IMR-90 (cell line): ENCODE measurements around the gene SECTM1. TPM values are rescaled to one million over a fixed set of nuclear protein-coding genes. Genes with fewer than 3 reads are reported as not detected.

Experiments used
- ATAC-seq: fragments of 200-7000 bp; cut with Tn5 transposase; 2 replicates; pipeline ENCODE4 v1.9.1; 2020; ENCODE audit warnings: low read depth, mild to moderate bottlenecking, moderate library complexity
- BruUV-seq: library from RNA; stranded (reverse); fragments of 400-500 nt; replicated peaks from 2 replicates; lab custom pipeline; 2021; lab: Mats Ljungman, UMichigan
- CTCF ChIA-PET: fragments of 300-600 bp; formaldehyde crosslinking; extraction: SDS; loops from one replicate; lab custom pipeline; 2021; ENCODE audit warnings: antibody characterized with exemption; lab: Yijun Ruan, JAX
- POLR2A ChIA-PET: fragments of 300-600 bp; sonication (Branson Sonifier 250); formaldehyde crosslinking; loops from one replicate; lab custom pipeline; 2022; ENCODE audit warnings: antibody characterized with exemption; ENCODE audit not compliant: unreplicated experiment; lab: Charles Lee
- DNase-seq: peaks from one replicate; pipeline ENCODE4 v3.0.0; 2013
- H2AFZ ChIP-seq: replicated peaks from 2 replicates; pipeline ENCODE3; 2013; ENCODE audit warnings: low read length, mild to moderate bottlenecking; ENCODE audit not compliant: poor library complexity
- H2AK5ac ChIP-seq: 2 replicates; pipeline ENCODE4 v1.6.1; 2013; ENCODE audit warnings: low read depth, low read length, inconsistent platforms
- H2AK9ac ChIP-seq: replicated peaks from 2 replicates; pipeline ENCODE3; 2013; ENCODE audit warnings: mild to moderate bottlenecking, low read depth, low read length, moderate library complexity; ENCODE audit not compliant: poor library complexity
- H2BK120ac ChIP-seq: 2 replicates; pipeline ENCODE4 v1.6.1; 2013; ENCODE audit warnings: low read depth, low read length, inconsistent platforms
- H2BK15ac ChIP-seq: 3 replicates; pipeline ENCODE4 v1.6.1; 2013; ENCODE audit warnings: low read depth, low read length, inconsistent platforms
- H2BK20ac ChIP-seq: 2 replicates; pipeline ENCODE4 v1.6.1; 2013; ENCODE audit warnings: low read depth, mild to moderate bottlenecking, inconsistent platforms, low read length, moderate library complexity
- H2BK5ac ChIP-seq: 2 replicates; pipeline ENCODE4 v1.6.1; 2013; ENCODE audit warnings: mild to moderate bottlenecking, low read depth, low read length, inconsistent platforms; ENCODE audit not compliant: poor library complexity, severe bottlenecking
- H3K14ac ChIP-seq: replicated peaks from 2 replicates; pipeline ENCODE4 v1.6.1; 2013; ENCODE audit warnings: low read depth, low read length, inconsistent platforms
- H3K18ac ChIP-seq: 2 replicates; pipeline ENCODE4 v1.6.1; 2013; ENCODE audit warnings: low read depth, low read length, control low read depth
- H3K23ac ChIP-seq: 2 replicates; pipeline ENCODE4 v1.6.1; 2013; ENCODE audit warnings: low read depth, low read length, inconsistent platforms
- H3K27ac ChIP-seq: 2 replicates; pipeline ENCODE4 v1.5.1; 2013; ENCODE audit warnings: mild to moderate bottlenecking, control low read depth, low read length; ENCODE audit not compliant: insufficient read depth
- H3K27me3 ChIP-seq: 2 replicates; pipeline ENCODE4 v1.6.1; 2013; ENCODE audit warnings: low read length; ENCODE audit not compliant: control insufficient read depth, insufficient read depth
- H3K36me3 ChIP-seq: 2 replicates; pipeline ENCODE4 v1.6.1; 2013; ENCODE audit warnings: low read length, mixed read lengths; ENCODE audit not compliant: control insufficient read depth, insufficient read depth
- H3K4ac ChIP-seq: 2 replicates; pipeline ENCODE4 v1.6.1; 2013; ENCODE audit warnings: low read depth, low read length, inconsistent platforms
- H3K4me1 ChIP-seq: 2 replicates; pipeline ENCODE4 v1.6.1; 2013; ENCODE audit warnings: low read length, mixed read lengths; ENCODE audit not compliant: control insufficient read depth, insufficient read depth
- H3K4me2 ChIP-seq: 2 replicates; pipeline ENCODE4 v1.6.1; 2013; ENCODE audit warnings: low read depth, mild to moderate bottlenecking, control low read depth, low read length, moderate library complexity
- H3K4me3 ChIP-seq: 2 replicates; pipeline ENCODE4 v1.5.1; 2013; ENCODE audit warnings: low read depth, mild to moderate bottlenecking, control low read depth, low read length, moderate library complexity; ENCODE audit not compliant: insufficient read depth
- H3K56ac ChIP-seq: 2 replicates; pipeline ENCODE4 v1.6.1; 2013; ENCODE audit warnings: low read length, inconsistent platforms; ENCODE audit not compliant: insufficient read depth; ENCODE audit errors: extremely low read depth
- H3K79me1 ChIP-seq, 2 experiments: 2 replicates each; pipeline ENCODE4 v1.6.1; 2013; ENCODE audit warnings: low read length in 2 of 2, inconsistent platforms in 1 of 2, low read depth in 1 of 2
- H3K9ac ChIP-seq: 2 replicates; pipeline ENCODE4 v1.6.1; 2013; ENCODE audit warnings: low read depth, low read length, control low read depth
- H3K9me1 ChIP-seq: 2 replicates; pipeline ENCODE4 v1.6.1; 2013; ENCODE audit warnings: low read length, inconsistent platforms; ENCODE audit not compliant: insufficient read depth
- H3K9me3 ChIP-seq: 2 replicates; pipeline ENCODE4 v1.6.1; 2013; ENCODE audit warnings: low read length; ENCODE audit not compliant: control insufficient read depth, insufficient read depth
- H4K20me1 ChIP-seq: 2 replicates; pipeline ENCODE4 v1.6.1; 2013; ENCODE audit warnings: low read length, inconsistent platforms; ENCODE audit not compliant: insufficient read depth
- H4K5ac ChIP-seq: 2 replicates; pipeline ENCODE4 v1.6.1; 2013; ENCODE audit warnings: mild to moderate bottlenecking, low read depth, low read length, control low read depth
- H4K8ac ChIP-seq, 2 experiments: 2 replicates each; pipeline ENCODE4 v1.6.1; 2013; ENCODE audit warnings: low read depth in 2 of 2, low read length in 2 of 2, control low read depth in 1 of 2, inconsistent platforms in 1 of 2
- H4K91ac ChIP-seq: 2 replicates; pipeline ENCODE4 v1.6.1; 2013; ENCODE audit warnings: low read depth, low read length, inconsistent platforms; ENCODE audit not compliant: insufficient read depth
- BHLHE40 ChIP-seq: fragments of 150-350 bp; IDR thresholded peaks from 2 replicates; pipeline ENCODE4 v1.6.1; 2016; ENCODE audit warnings: mild to moderate bottlenecking, low read depth, low read length
- CEBPB ChIP-seq: IDR thresholded peaks from 2 replicates; pipeline ENCODE4 v1.6.1; 2012; ENCODE audit warnings: low read depth, low read length, improper control_type of control experiment
- CHD1 ChIP-seq: IDR thresholded peaks from 2 replicates; pipeline ENCODE4 v1.6.1; 2012; ENCODE audit warnings: low read depth, low read length, improper control_type of control experiment
- ELK1 ChIP-seq: fragments of 150-350 bp; IDR thresholded peaks from 2 replicates; pipeline ENCODE4 v1.6.1; 2016; ENCODE audit warnings: low read depth, mild to moderate bottlenecking, low read length, moderate library complexity, borderline replicate concordance
- FOS ChIP-seq: fragments of 150-350 bp; IDR thresholded peaks from 2 replicates; pipeline ENCODE4 v1.6.1; 2016; ENCODE audit warnings: low read depth, low read length
- MAFK ChIP-seq: IDR thresholded peaks from 2 replicates; pipeline ENCODE4 v1.6.1; 2012; ENCODE audit warnings: low read depth, low read length, improper control_type of control experiment
- MAZ ChIP-seq: IDR thresholded peaks from 2 replicates; pipeline ENCODE4 v1.6.1; 2012; ENCODE audit warnings: low read depth, mild to moderate bottlenecking, low read length, improper control_type of control experiment, moderate library complexity, borderline replicate concordance
- NFE2L2 ChIP-seq: fragments of 150-350 bp; IDR thresholded peaks from 2 replicates; pipeline ENCODE4 v1.6.1; 2016; ENCODE audit warnings: low read depth, mild to moderate bottlenecking, low read length
- POLR2A ChIP-seq: IDR thresholded peaks from 2 replicates; pipeline ENCODE4 v1.6.1; 2012; ENCODE audit warnings: mild to moderate bottlenecking, low read depth, low read length
- RAD21 ChIP-seq: IDR thresholded peaks from 2 replicates; pipeline ENCODE4 v1.6.1; 2012; ENCODE audit warnings: low read length, improper control_type of control experiment
- RCOR1 ChIP-seq: IDR thresholded peaks from 2 replicates; pipeline ENCODE4 v1.6.1; 2012; ENCODE audit warnings: mild to moderate bottlenecking, low read length, improper control_type of control experiment; ENCODE audit not compliant: insufficient replicate concordance
- RFX5 ChIP-seq: IDR thresholded peaks from 2 replicates; pipeline ENCODE4 v1.8.0; 2012; ENCODE audit warnings: low read depth, mild to moderate bottlenecking, low read length, moderate library complexity
- SMC3 ChIP-seq: fragments of 150-350 bp; IDR thresholded peaks from 2 replicates; pipeline ENCODE4 v1.6.1; 2016; ENCODE audit warnings: low read depth, mild to moderate bottlenecking, antibody characterized with exemption, low read length, moderate library complexity
- USF2 ChIP-seq: fragments of 150-350 bp; IDR thresholded peaks from 2 replicates; pipeline ENCODE4 v1.6.1; 2017; ENCODE audit warnings: mild to moderate bottlenecking, antibody characterized with exemption, low read length, low read depth
- WGBS, 2 experiments: methylation state at CpG; one replicate each; pipeline versions ENCODE4 v1.1.5 to v1.1.7; 2013; ENCODE audit warnings: missing lambda C conversion rate in 2 of 2; ENCODE audit not compliant: insufficient read length in 1 of 2; ENCODE audit errors: extremely low coverage in 2 of 2; 5-methylcytosine and 5-hydroxymethylcytosine counted together
- dilution Hi-C: fragments of 300-500 bp; cut with HindIII; formaldehyde crosslinking; loops from one replicate; pipeline ENCODE4 v1.14.3; 2018; ENCODE audit warnings: low sequenced_read_pairs; ENCODE audit not compliant: unreplicated experiment
- in situ Hi-C: fragments of 300-500 bp; cut with MboI; formaldehyde crosslinking; loops from 3 replicates; pipeline ENCODE4 v1.14.3; 2019; ENCODE audit warnings: low sequenced_read_pairs, inconsistent platforms, mixed read lengths
- intact Hi-C: fragments of 100-400 bp; cut with micrococcal nuclease; formaldehyde crosslinking; loops from 2 replicates; pipeline ENCODE4 v1.10.0; 2022
- polyA plus RNA-seq, 3 experiments: library from polyadenylated mRNA; depleted of rRNA; stranded (reverse); fragments of >200 nt; gene quantifications; 2 replicates each; pipeline ENCODE4 v1.2.3, GENCODE V29; 2012; ENCODE audit warnings: low replicate concordance in 1 of 3
- total RNA-seq: library from RNA; depleted of rRNA; stranded (reverse); fragments of >200 nt; gene quantifications from 2 replicates; pipeline ENCODE4 v1.2.3, GENCODE V29; 2012

Gene SECTM1
- total and polyA plus RNA-seq, 2 of the 4 experiments (the other 2 are of a cell fraction) = 2.3 to 4.4 TPM

GRCh38 chr17:82324566-82325285 is 8.8 kb downstream of the SECTM1 start (continued):
- TF ChIP-seq CHD1 = no peak

GRCh38 chr17:82323514-82324234 is 9.9 kb downstream of the SECTM1 start:
- intact Hi-C loops = loop anchor here (5.0 to 10.0 kb wide), 3 partner anchors 56 to 289 kb away; partner anchors contain the start of genes DCXR and RAC3
- CTCF ChIA-PET = no interaction called here
- H3K4me3 ChIP-seq = no peak overlapping the region
- TF ChIP-seq USF2 = no peak
- TF ChIP-seq CHD1 = no peak
- TF ChIP-seq MAFK = no peak
- TF ChIP-seq POLR2A = no peak
- TF ChIP-seq BHLHE40 = no peak
- TF ChIP-seq CEBPB = no peak
- no peak for TF ChIP-seq MAZ
- no peak for TF ChIP-seq NFE2L2
- no peak for TF ChIP-seq RAD21
- no peak for TF ChIP-seq RFX5
- TF ChIP-seq ELK1 = no peak
- TF ChIP-seq RCOR1 = no peak
- no peak for TF ChIP-seq SMC3
- no peak for TF ChIP-seq FOS

More at GRCh38 chr17:82323514-82324234, 9.9 kb downstream of the SECTM1 start:
- no peak overlapping the region for H4K5ac ChIP-seq
- no peaks in the 10 kb centered on the region for H3K36me3 ChIP-seq
- H3K23ac ChIP-seq = no peak overlapping the region
- dilution Hi-C loops = no loop called here
- no peak overlapping the region for H2BK15ac ChIP-seq
- H3K27ac ChIP-seq = no peak overlapping the region
- WGBS, 2 experiments = 61% methylated on average over 11 of the region's 21 CpGs; no CpG with 5 or more reads in 1 of the 2 experiments
- no peak overlapping the region for H2AFZ ChIP-seq
- no peak overlapping the region for H3K14ac ChIP-seq
- in situ Hi-C loops = no loop called here
- POLR2A ChIA-PET = no interaction called here
- H2AK5ac ChIP-seq = no peak overlapping the region
- H4K20me1 ChIP-seq = no peaks in the 10 kb centered on the region; the same call in 1 of the 2 replicates
- DNase-seq (no peak), ATAC-seq (no peak)
- no peak overlapping the region for H3K9ac ChIP-seq
- no peak overlapping the region for H4K91ac ChIP-seq
- H4K8ac ChIP-seq = no peak overlapping the region
- no peak overlapping the region for H2BK20ac ChIP-seq
- no peak overlapping the region for H3K4me2 ChIP-seq
- no peak overlapping the region for H3K4ac ChIP-seq
- no peak overlapping the region for H2BK5ac ChIP-seq
- peaks cover 8% of the 10 kb centered on the region for H3K27me3 ChIP-seq
- no peak overlapping the region for H3K18ac ChIP-seq
- no peaks in the 10 kb centered on the region for H3K9me3 ChIP-seq
- H3K4me1 ChIP-seq = no peaks in the 10 kb centered on the region
- no peak overlapping the region for H3K56ac ChIP-seq
- H2AK9ac ChIP-seq = peak overlapping the region; percentile 28
- no TSS peak for BruUV-seq
- H2BK120ac ChIP-seq = no peak overlapping the region
- peaks cover 4% of the 10 kb centered on the region; the same call in 1 of the 2 replicates for H3K9me1 ChIP-seq
- H3K79me1 ChIP-seq = no peaks in the 10 kb centered on the region
